K562 (cell line): Measurements from ENCODE around the gene NDUFA6. TPM values are rescaled to one million over a fixed set of nuclear protein-coding genes. Genes with fewer than 3 reads are reported as not detected.

ENCODE experiments used
- CBFA2T2 ChIP-seq: fragments of 450-650 bp; conservative IDR thresholded peaks from 2 replicates; pipeline ENCODE4 v1.6.1; 2017; ENCODE audit warnings: mild to moderate bottlenecking
- CHAMP1 ChIP-seq: fragments of 450-650 bp; IDR thresholded peaks from 2 replicates; pipeline ENCODE4 v1.6.1; 2016; ENCODE audit warnings: mild to moderate bottlenecking
- FOXA1 ChIP-seq: fragments of 450-650 bp; IDR thresholded peaks from 2 replicates; pipeline ENCODE4 v1.6.1; 2016; ENCODE audit warnings: mild to moderate bottlenecking, borderline replicate concordance
- HLTF ChIP-seq: fragments of 450-650 bp; IDR thresholded peaks from 2 replicates; pipeline ENCODE4 v1.6.1; 2016
- HNRNPK ChIP-seq: fragments of 200-400 bp; formaldehyde crosslinking; IDR thresholded peaks from one replicate; pipeline ENCODE4 v1.6.1; 2018; ENCODE audit warnings: mild to moderate bottlenecking, low read depth, low read length; ENCODE audit not compliant: poor library complexity, severe bottlenecking
- ID3 ChIP-seq, 2 experiments: fragments of 250-450 bp in 1 of 2; fragments of 450-650 bp in 1 of 2; sonication (Bioruptor Pico) in 1 of 2; IDR thresholded peaks; 2 replicates each; pipeline versions ENCODE4 v1.6.1 to v1.8.0; 2016 to 2021; ENCODE audit warnings: mild to moderate bottlenecking in 2 of 2, moderate library complexity in 2 of 2, missing compliant biosample characterization in 1 of 2, missing genetic modification characterization in 1 of 2
- LEF1 ChIP-seq: fragments of 450-650 bp; IDR thresholded peaks from 2 replicates; pipeline ENCODE4 v1.6.1; 2016; ENCODE audit warnings: mild to moderate bottlenecking
- MCM7 ChIP-seq, 2 experiments: fragments of 450-650 bp; IDR thresholded peaks; 2 replicates each; pipeline ENCODE4 v1.6.1; 2016 to 2018
- MNT ChIP-seq, 2 experiments: fragments of 450-650 bp; conservative IDR thresholded peaks; 2 replicates each; pipeline ENCODE4 v1.6.1; 2017; ENCODE audit warnings: mild to moderate bottlenecking in 2 of 2, moderate library complexity in 2 of 2
- NKRF ChIP-seq: fragments of 450-650 bp; IDR thresholded peaks from 2 replicates; pipeline ENCODE4 v1.6.1; 2016; ENCODE audit warnings: borderline replicate concordance
- SAFB ChIP-seq: fragments of 200-400 bp; formaldehyde crosslinking; IDR thresholded peaks from 2 replicates; pipeline ENCODE4 v1.6.1; 2017; ENCODE audit warnings: low read depth, low read length, borderline replicate concordance
- TAF15 ChIP-seq: fragments of 200-400 bp; formaldehyde crosslinking; IDR thresholded peaks from 2 replicates; pipeline ENCODE4 v1.6.1; 2017; ENCODE audit warnings: mild to moderate bottlenecking, low read depth, low read length, moderate library complexity
- ZKSCAN1 ChIP-seq: fragments of 150-350 bp; IDR thresholded peaks from 2 replicates; pipeline ENCODE4 v1.6.1; 2016; ENCODE audit warnings: low read depth, low read length
- ZNF143 ChIP-seq: sonication (generic); formaldehyde crosslinking; IDR thresholded peaks from 2 replicates; pipeline ENCODE4 v1.9.0; 2022; ENCODE audit warnings: mild to moderate bottlenecking, missing genetic modification reagents
- ZNF184 ChIP-seq: sonication (generic); formaldehyde crosslinking; IDR thresholded peaks from 2 replicates; pipeline ENCODE4 v1.5.0; 2020; ENCODE audit warnings: missing genetic modification reagents
- ZNF263 ChIP-seq: sonication (generic); formaldehyde crosslinking; IDR thresholded peaks from 2 replicates; pipeline ENCODE4 v1.8.0; 2022; ENCODE audit warnings: mild to moderate bottlenecking, missing genetic modification reagents, borderline replicate concordance
- ZNF280A ChIP-seq: fragments of 450-650 bp; IDR thresholded peaks from 2 replicates; pipeline ENCODE4 v1.6.1; 2018; ENCODE audit warnings: mild to moderate bottlenecking, low read depth; ENCODE audit not compliant: partially characterized antibody
- ZNF551 ChIP-seq: fragments of 250-450 bp; sonication (Bioruptor Pico); IDR thresholded peaks from 2 replicates; pipeline ENCODE4 v1.5.0; 2021; ENCODE audit warnings: mild to moderate bottlenecking, moderate library complexity
- ZNF717 ChIP-seq: fragments of 250-450 bp; sonication (Bioruptor Pico); IDR thresholded peaks from 2 replicates; pipeline ENCODE4 v1.5.0; 2021
- ZNF778 ChIP-seq: fragments of 450-650 bp; formaldehyde crosslinking; IDR thresholded peaks from 2 replicates; pipeline ENCODE4 v1.4.0; 2020; ENCODE audit warnings: mild to moderate bottlenecking, moderate library complexity
- polyA plus RNA-seq, 8 experiments: library from polyadenylated mRNA; depleted of rRNA in 4 of 8; stranded (reverse) in 5 of 8; unstranded in 3 of 8; fragments of >200 nt; fragmentation: Nextera tagmentation in 2 of 8; fragmentation: Illumina TruSeq in 1 of 8; extraction: Ambion mirVana in 2 of 8; extraction: Trizol in 1 of 8; gene quantifications; 2 replicates each; pipeline versions ENCODE4 v1.2.1 to v1.2.3, GENCODE V29; 2011 to 2014; ENCODE audit warnings: inconsistent platforms in 1 of 8, missing spikeins in 1 of 8
- total RNA-seq, 7 experiments: library from RNA; depleted of rRNA in 6 of 7; stranded (reverse); fragments of >200 nt in 6 of 7; fragmentation: Illumina TruSeq in 2 of 7; extraction: Trizol in 2 of 7; gene quantifications; 2 replicates each; pipeline versions ENCODE4 v1.2.1 to v1.2.3, GENCODE V29; 2011 to 2021; ENCODE audit warnings: low replicate concordance in 1 of 7

NDUFA6 gene
- total and polyA plus RNA-seq, 9 of the 15 experiments (the other 6 are each of a cell fraction or from before 2014, with no cell fraction given), result 90.0 to 474 (median 128) TPM

GRCh38 chr22:42070517-42071422 lies 19.8 kb downstream of the NDUFA6 start, which contains the start of gene NAGA (continued):
- TF ChIP-seq NKRF (no peak), ZNF280A (no peak), MNT (conservative IDR thresholded peaks at IDR 0.05) (peak in 1 of 2 experiments; percentile 24; a peak in 2 of 4 replicates), LEF1 (no peak), HLTF (no peak), ZKSCAN1 (0 out of 2 replicates have a peak, but pooled peaks have one; percentile 20), CBFA2T2 (no peak), ZNF551 (CRISPR knock-in tag) (no peak), ZNF263 (CRISPR knock-in tag) (no peak; the same call in 1 of the 2 replicates), ID3 (CRISPR knock-in tag; IDR thresholded peaks at IDR 0.05) (no peak), ID3 (tag; IDR thresholded peaks at IDR 0.05) (peak; percentile 84; the same call in 1 of the 2 replicates), ZNF184 (no peak), MCM7 (IDR thresholded peaks at IDR 0.05) (no peak), CHAMP1 (no peak), SAFB (no peak; the same call in 1 of the 2 replicates), TAF15 (no peak), ZNF143 (CRISPR knock-in tag) (no peak), FOXA1 (no peak), ZNF778 (CRISPR knock-in tag) (no peak), ZNF717 (CRISPR knock-in tag) (no peak), HNRNPK (no peak)
